GM18517 (cell line): ENCODE data around the gene VSIG10L2.
"Not testable (repeated sequence)": the region's sequence is repeated elsewhere in the genome, so short reads cannot be mapped to it uniquely, and the experiment has no call there.

Experiments
- ATAC-seq: cut with Tn5 transposase; IDR thresholded peaks from one replicate; pipeline ENCODE4 v1.9.1; 2021; ENCODE audit warnings: mild to moderate bottlenecking, moderate library complexity; ENCODE audit not compliant: unreplicated experiment

Gene VSIG10L2

DNA sequence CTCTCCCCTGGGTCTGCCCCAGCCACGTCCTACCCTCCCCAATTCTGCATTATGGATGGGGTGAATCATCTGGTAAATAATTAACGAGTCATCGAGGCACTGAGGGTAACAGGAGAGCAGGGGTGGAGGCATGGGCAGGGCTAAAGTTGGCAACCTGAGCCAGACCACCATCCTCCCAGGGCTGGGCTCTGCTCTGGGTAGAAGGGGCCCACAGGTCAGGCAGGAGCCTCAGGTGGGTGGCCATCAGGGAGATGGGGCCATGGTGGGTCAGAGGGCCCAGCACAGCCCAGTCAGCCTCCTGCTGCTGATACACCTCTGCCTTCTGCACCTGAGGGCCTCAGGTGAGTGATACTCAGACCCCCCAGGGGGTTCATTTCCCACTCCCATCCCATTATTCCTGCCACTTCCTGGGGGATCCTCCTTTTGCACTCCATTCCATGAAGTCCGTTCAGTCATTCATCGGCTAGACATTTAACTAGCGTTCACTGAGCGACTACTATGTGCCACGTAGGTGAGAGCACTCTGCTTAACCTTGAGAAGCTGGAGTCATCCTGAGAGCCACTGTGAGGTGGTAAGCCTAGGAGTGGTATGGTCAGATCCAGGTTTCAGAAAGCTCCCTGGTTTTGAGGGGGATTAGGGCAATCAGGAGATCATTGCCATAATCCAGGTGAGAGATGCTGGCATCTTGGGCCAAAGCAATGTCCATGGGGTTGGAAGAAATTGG, at the start of gene VSIG10L2:
VSIG10L2 (plus strand) TSS at position 248 of the 724 bp plus-strand sequence; CDS start at position 260, 12 bp downstream.
- ATAC-seq, result no peak

DNA sequence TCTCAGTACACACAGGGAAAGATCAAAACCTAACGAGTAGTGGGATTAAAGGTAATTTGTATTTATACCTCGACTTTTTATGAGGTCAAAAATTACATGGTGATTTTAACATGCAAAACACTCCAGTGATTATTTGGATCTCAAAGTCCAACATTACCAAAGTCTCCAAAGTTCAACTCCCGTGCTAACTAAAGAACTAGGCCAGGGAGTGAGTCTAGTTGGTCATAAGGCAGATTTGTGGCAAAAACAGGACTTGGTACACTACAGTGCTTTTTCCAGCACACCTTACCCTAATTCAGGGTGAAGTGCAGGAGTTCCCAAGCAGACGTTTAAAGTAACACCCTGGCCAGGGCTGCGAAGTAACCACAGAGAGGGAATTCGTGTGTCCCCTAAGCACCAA, 44.0 kb upstream of the VSIG10L2 start:
- ATAC-seq, result no peak

DNA sequence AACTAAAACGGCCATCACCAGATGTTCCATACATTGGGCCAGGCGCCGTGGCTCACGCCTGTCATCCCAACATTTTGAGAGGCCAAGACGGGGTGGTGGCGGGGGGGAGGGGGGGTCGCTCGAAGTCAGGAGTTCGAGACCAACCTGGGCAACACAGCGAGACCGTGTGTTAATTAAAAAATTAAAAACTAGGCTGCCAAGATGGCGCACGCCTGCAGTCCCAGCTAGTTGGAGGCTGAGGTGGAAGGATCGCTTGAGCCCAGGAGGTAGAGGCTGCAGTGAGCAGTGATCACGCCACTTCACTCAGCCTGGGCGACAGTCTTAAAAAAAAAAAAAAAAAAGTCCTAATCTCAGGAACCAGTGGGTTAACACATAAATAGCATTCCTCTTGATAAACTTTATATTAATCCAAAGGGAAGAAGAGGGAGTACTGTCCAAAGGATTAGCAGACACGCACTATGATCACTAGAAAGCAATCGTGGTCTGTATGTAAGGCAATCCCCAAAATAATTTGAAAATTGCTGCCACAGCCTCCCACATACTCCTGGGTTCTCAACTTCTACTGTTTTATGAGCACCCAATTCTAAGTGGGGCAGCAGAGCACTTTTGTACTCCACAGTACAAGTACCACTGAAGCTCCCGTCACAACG, 43.4 kb upstream of the VSIG10L2 start:
- peak; percentile 20 for ATAC-seq

DNA sequence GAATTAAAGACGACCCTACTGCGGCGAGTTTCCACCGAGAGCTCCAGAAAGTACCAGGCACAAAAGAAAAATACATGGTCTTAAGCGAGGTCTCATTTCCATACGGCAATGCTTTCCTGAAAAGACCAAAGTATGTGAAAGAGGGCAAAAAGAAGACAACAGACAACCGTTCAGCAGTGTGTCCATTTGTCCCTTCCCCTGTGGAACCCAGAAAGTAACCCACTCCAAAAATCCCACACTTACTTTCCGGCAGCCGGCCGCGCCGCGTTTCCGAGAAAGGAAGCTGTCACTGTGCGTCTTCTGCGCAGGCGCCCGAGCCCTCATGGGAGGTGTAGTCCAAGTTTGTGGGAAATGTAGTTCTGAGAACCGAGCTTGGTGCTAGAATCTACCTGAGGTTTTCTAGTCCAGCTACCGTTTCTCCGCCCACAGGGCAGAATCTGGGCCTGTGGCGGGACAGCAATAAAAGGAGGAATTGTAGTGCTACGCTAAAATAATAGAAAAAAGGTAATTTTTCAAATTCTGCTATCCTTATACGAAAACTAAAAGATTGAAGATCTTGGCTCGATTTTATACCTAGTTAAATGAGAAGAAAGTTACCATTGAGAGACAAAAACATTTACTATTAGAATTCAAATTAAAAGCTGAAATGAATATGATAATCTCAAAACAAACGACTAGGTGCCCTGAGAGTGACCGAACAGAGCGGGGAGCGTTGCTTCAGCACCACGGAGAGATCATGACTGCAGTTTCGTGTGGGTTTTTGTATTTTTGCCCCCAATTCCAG, 42.7 kb upstream of the VSIG10L2 start, which contains the start of gene PUS3:
PUS3 (minus strand) TSS at position 280 of the 784 bp plus-strand sequence. CDS start 6,922 bp downstream, outside the sequence.
- ATAC-seq, result peak; percentile 97

DNA sequence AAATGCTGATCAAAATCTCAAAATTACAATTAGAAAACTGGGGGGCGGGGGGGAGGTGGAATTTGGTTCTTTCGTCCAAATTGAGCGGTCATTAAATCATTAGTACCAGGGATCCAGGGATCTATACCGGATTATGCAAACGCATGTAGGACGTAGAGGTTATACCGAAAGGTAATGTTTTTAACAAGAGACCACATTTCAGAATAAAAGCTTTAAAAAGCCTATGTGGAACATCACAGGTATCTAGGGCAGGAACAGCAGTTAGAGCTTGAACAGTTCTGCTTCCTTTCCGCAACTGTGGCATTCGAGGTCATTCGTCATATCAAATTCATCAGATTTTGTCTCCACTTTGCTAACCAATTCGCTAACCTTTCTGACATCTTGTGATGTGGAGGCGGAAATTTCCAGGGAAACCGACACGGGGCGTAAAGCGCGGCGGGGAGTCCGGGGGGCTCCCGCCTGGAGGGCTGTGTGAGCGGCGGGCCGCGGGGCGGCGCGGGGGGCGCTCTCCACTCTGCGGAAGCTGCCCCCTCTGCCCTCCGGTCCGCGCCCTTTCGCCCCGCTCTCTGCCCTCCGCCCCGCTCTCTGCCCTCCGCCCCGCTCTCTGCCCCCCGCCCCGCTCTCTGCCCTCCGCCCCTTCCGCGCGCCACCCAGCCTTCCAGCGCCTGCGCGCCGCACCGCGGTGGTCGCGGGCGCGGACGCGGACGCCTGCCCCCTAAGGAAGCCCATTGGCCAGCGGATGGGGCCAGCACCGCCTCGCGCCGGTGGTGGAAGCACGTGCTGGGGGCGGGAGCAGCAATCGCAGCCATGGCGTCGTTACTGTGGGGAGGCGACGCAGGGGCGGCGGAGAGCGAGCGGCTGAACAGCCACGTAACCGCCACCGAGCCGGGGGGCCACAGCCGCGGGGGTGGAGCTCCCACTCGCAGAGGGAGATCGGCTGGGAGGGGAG, 41.9 kb upstream of the VSIG10L2 start, which contains the start of gene DDX25:
DDX25 (plus strand) TSS at position 798 of the 949 bp plus-strand sequence; CDS start at position 808, 10 bp downstream.
- ATAC-seq, result no peak

DNA sequence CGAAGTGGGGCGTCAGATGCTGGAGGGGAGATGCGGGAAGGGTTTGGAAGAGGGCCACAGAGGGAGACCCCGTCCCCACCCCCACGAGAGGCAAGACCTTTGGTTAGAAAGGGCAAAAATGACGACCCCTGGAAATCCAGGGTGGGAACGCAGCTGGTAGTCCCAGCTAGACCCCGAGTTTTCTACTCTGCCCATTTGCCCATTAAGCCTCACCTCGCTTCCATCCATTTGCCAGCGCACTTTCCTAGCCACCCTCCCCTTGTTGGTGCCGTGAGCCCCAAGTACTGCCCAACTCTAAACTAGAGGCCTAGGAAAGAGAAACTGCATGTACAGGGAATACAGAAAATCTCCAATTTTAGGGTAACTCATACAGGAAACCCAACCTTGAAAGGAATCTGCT, 41.2 kb upstream of the VSIG10L2 start:
- no peak for ATAC-seq

DNA sequence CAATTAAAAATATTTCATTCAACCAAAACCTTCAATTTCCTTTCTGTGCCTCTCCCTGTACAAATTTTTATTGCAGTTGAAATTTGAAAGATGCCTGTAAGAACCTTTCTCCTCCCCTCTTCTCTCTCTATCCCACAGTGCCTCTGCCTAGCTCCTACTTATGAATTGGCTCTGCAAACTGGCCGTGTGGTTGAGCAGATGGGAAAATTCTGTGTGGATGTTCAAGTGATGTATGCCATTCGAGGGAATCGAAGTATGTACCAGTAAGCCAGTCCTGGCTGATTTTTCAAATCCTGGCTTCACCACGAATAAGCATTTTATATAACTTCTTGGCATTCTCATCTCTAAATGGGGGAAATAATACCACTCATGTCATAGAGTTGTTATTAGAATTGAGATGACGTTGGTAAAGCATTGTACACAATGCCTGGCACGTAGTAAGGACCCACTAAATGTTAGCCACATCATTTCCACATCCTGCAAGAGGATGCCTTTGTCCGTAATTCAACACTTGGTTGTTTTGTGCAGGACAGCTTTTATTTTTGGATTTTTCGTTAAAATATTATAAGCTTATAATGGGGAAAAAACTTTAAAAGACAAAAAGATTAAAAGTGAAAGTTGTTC, 35.5 kb upstream of the VSIG10L2 start:
- ATAC-seq, result no peak

DNA sequence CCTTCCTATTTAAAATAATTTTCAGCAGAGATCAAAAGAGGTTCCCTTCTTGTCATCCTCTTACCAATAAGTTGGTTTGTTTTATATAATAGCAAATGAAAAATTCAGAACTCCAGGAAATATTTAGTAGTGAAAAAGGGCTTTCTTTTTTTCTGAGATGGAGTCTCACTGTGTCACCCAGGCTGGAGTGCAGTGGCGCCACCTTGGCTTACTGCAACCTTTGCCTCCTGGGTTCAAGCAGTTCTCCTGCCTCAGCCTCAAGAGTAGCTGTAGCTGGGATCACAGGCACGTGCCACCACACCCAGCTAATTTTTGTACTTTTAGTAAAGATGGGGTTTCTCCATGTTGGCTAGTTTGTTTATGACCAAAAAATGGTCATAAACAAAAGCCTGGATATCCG, 31.2 kb upstream of the VSIG10L2 start:
- ATAC-seq, result not testable (repeated sequence)

DNA sequence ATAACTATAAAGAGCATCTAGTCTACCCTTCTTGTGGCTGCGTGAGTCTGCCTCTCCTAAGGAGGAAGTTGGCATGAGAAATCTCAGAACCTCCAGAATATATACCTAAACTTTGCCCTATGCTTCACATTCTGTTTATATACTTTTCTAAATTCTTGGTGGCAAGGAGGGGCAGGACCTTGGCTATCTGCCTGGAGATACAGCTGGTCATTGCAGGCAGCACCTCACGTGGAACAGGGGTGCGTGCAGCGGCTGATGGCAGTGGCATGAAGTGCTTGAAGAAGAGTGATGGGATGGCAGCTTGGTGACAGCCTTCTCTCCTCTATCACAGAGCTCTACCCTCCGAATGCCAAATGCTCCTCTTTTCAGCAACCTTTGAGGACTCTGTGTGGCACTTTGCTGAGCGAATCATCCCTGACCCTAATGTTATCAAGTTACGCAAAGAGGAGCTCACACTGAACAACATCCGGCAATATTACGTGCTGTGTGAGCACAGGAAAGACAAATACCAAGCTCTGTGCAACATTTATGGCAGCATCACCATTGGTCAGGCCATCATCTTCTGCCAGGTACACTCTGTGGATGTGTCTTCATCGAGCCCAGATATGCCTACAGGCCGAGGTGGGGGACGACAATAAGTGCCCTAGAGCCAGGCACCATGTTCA, 29.0 kb upstream of the VSIG10L2 start:
- no peak for ATAC-seq

DNA sequence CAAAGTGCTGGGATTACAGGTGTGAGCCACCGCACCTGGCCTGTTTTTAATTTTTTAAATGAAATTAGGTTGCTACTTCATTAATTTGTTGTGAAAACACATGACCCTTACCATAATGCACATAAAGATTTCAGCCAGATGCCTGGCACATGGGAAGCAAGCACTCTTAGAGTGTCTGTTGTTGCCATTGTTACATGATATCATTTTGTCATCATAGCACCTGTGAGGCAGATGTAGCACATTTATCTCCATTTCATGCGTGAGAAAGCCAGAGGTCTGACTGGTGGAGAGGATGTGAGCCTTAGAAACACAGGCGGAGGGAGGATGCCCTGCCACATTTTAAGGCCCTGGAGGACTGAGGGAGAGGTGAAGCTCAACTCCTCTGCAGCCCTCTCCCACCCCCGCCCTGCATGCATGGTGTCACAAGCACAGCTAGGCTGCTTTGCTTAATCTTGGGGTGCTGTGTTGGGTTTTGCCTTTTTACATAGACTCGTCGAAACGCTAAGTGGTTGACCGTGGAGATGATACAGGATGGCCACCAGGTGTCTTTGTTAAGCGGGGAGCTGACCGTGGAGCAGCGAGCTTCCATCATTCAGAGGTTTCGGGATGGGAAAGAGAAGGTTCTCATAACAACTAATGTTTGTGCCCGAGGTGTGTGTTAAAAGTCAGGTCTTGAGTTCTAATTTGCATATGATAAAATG, 27.6 kb upstream of the VSIG10L2 start:
- no peak for ATAC-seq

DNA sequence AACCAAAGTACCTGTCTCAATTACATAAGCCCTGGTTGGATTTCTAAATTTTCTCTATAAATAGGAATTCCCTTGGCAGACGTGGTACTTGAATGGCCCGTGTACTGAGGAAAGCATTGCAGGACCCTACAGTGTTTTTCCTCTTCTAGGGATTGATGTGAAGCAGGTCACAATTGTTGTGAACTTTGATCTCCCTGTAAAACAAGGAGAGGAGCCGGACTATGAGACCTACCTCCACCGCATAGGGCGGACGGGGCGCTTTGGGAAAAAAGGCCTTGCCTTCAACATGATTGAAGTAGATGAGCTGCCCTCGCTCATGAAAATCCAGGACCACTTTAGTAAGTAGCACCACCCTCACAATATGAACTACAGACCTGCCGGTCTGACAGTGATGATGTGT, 24.8 kb upstream of the VSIG10L2 start:
- ATAC-seq, result no peak

DNA sequence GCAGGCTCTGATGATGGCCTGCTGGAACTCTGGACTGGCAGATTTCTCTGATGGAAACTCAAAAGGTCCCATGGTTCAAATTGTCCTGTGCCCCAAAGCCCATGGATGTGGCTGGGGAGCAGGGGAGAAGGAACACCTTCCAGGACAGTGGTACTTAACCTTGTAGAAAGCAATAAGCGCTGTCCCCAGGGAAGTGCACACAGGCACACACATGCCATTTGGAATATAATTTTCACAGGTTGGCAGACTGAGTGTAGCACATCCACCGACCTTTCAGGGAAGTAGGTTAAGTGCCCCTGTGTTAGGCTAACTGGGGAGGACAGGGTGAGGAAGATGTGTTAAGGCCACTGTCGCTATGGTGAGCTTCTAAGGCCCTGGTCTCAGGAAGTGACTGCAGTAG, 23.7 kb upstream of the VSIG10L2 start:
- no peak for ATAC-seq

DNA sequence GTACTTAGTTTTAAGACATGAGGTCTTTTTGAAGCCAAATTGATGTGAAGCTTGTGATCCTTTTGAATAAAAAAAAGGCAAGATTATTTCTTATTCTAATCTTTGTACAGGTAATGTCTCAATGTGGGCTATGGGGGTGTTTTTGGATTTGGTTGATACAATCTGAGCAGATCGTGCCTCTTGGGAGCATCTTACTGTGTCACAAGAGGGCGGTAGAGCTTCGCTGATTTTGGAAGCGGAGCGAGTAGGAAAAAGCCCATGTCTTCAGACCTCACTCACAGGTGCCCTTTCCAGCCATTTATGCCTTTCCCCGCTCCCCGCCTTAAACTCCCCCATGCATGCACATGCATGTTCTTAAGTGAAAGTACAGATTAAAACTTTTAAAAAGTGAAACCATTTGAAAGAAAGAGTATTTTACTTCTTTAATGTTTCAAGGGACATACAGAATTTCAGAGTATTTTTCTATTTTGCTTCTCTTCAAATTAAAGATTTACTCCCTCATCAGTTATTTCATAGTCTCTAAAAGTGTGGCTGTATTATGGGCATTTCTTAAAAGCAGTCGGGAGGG, 22.7 kb upstream of the VSIG10L2 start:
- no peak for ATAC-seq

DNA sequence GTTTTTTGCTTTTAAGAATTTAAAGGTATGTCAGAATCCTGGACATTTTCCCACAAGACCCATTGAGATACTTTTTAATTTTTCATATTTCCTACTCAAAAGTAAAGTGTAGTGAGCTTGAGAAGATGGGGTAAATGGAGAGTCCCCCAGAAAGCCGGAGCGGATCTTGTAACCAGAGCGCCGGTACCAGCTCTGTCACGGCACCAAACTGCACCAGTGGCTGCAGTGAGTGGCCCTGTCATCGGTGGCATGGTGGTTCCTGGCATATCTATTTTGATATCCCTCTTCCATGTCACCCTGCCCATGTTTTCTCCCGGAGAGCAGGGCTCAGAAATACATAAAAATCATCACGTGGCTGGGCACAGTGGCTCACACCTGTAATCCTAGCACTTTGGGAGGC, 22.2 kb upstream of the VSIG10L2 start:
- no peak for ATAC-seq

DNA sequence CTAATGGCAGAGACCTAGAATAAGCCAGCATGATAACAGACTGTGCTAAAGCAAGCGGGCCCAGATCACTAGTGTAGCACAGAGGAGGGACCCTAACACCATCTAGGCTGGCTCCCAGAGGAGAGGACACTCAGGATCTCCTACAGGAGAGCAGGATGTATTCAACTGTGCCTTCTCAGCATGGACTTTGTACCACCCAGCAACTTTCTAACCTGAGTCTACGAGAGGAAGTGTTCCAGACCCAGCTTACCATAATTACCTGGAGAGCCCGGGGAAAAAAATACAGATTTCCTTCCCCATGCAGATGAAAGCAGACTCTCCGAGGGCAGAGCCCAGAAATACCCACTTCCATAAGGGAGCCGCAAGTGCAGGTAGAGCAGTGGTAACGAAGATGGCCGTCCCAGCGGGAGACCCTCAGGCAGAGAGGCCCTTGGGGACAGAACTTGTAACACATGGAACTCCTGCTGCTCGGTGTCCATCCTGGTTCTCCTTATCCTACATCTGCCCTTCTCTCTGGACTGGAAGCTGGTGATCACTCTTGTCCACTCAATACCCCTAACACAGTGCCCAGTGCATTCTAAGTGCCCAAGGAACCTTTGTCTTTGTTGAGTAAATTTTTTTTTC, 21.3 kb upstream of the VSIG10L2 start:
- ATAC-seq, result no peak

DNA sequence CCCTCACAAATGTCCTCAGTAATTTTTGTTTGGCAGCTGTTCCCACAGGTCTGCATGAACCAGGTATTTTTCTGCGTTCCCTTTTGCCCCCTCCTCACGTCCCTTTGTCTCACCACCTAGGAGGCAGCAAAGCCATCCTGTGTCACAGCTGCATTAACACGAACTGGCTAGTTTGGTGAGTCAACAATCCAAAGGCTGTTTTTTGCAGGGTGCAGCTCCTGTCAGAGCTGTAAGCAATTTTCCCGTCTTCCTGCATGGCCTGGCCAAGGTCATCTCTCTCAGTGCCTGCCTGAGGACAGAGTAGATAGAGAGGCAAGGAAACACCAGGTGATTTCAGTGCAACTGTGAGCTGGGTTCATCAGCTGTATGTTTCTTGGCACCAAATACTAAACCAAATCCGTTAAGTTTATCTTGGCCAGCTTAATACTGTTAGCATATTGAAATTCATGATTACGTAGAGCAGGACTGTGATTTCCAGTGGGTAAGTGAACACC, 20.6 kb upstream of the VSIG10L2 start:
- ATAC-seq, result no peak

DNA sequence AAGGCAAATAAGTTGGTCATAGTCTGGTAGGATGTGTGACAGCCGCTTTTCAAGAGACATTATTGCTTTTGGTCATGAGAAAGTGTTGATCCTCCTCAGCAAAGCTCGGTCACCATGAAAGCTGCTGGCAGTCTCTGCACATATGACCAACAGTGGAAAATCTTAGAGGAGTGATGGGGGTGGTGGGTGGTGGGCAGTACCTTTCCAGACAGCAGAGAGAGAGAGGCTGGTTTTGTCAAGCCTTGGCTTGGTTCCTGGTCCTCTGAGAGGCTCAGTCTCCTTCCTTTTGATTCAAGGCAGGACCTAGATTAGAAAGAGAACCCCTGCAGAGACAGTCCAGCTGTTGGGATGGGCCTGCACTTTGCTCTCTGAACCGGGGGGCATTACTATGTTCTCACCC, 20.0 kb upstream of the VSIG10L2 start:
- ATAC-seq, result no peak

DNA sequence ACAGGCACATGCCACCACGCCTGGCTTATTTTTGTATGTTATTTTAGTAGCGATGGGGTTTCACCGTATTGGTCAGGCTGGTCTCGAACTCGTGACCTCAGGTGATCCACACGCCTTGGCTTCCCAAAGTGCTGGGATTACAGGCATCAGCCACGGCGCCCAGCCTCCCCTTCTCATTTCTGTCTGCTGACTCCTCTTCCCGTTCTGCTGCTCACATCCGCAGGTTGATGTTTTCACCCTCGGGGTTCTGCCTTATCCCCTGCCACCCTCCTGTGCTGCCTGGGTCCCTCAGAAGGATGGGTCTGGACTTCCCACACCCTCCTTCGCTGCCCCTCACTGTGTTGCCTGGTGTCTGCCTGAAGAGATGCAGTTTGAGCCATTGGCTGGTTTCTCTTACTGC, 19.2 kb upstream of the VSIG10L2 start:
- ATAC-seq, result no peak
